GF-D8 (cell line): ENCODE results near the gene PLB1.
A peak's percentile ranks its signal among the peaks of the same experiment; 100 is the strongest.
"Not testable (repeated sequence)": the region's sequence is repeated elsewhere in the genome, so short reads cannot be mapped to it uniquely, and the experiment has no call there.

ENCODE experiments used
- DNase-seq: peaks from one replicate; lab custom pipeline; 2025; lab: John Stamatoyannopoulos, UW

Gene PLB1

DNA sequence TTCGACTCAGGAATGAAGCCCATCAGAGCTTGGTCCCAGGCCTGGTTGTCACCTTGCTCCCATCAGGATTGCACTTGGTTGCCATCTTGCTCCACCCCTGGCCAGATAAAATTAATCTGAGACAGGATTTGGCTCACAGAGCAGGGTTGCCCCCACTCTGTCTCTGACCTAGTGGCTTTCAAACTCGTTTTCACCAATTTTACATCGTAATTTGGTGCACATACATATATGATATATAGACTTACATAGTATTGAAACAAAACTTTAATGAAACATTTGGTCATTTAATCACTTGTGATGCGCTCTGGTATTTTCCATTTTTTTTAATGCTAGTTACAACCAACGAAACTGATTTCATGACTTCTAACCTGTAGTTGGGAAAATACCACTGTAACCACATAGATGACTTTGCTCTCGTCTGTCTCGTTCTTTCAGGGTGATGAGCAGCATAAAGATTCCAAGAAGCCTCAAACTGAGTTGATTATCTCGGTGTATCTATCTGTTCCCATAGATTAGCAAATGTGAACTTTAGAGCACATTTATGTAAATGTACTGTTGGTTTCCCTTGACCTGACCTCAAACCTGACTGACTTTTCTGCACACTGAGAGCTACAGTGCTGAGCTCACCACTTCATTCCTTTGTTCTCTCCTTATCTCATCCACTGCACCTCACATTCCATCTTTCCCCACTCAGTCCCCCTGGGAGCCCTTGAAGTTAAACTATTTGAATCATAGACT, 30.5 kb upstream of the PLB1 start:
- no peak for DNase-seq

- no peak for DNase-seq
These were observed 26.6 kb upstream of the PLB1 start for GRCh38 chr2:28469304-28469703.

GRCh38 chr2:28469947-28470535, 25.8 kb upstream of the PLB1 start:
- peak; percentile 44 for DNase-seq

DNA sequence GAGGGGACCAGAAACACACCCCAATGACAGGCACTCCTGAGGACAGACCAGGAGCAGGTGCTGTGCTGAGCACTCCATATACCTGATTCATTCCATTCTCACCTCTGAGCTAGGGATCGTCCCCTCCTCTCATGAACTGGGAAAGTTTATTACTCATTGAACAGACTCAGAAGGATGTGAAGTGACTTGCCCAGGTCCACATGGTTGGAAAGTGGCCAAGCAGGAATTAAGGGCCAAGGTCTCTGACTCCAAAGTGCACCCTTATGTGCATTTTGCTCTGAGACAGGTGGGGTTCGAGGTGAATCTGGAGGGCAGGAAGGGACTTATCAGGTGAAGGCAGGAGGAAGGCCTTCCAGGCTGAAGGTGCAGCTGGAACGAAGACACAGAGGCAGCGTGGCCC, 25.1 kb upstream of the PLB1 start:
- DNase-seq, result no peak

DNA sequence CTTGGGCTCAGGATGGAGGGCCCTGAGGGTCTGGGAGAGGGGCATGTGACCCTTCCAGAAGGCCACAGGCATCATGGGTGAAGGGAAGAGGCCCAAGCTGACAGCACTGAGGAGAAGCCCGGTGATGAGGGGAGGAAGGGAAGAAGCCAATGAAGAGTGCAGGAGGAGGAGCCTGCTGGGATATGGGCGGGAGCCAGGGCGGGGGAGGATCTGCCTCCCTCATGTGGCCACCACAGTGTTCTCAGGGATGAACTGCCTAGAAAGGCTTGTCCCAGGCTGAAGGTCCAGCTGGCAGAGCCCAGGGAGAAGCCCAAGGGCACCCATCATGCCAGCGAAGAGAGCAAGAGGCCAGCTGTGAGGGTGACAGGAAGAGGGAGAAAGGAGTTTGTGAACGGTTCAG, 24.6 kb upstream of the PLB1 start:
- DNase-seq, result no peak

GRCh38 chr2:28471701-28472236, 24.1 kb upstream of the PLB1 start:
- DNase-seq, result no peak

GRCh38 chr2:28472641-28473040, 23.2 kb upstream of the PLB1 start:
- DNase-seq, result not testable (repeated sequence)

- DNase-seq, result no peak
These were observed 20.7 kb upstream of the PLB1 start for GRCh38 chr2:28475088-28475595.

- no peak for DNase-seq
These were observed 18.8 kb upstream of the PLB1 start for GRCh38 chr2:28477087-28477486.

GRCh38 chr2:28477645-28478044, 18.2 kb upstream of the PLB1 start:
- DNase-seq, result no peak

- no peak for DNase-seq
These were observed 15.3 kb upstream of the PLB1 start for GRCh38 chr2:28480403-28481049.

GRCh38 chr2:28481905-28482304, 14.0 kb upstream of the PLB1 start:
- DNase-seq, result no peak

GRCh38 chr2:28484835-28485234, 11.0 kb upstream of the PLB1 start:
- DNase-seq, result no peak

- DNase-seq, result no peak
These were observed 9.3 kb upstream of the PLB1 start for GRCh38 chr2:28486526-28486925.

DNA sequence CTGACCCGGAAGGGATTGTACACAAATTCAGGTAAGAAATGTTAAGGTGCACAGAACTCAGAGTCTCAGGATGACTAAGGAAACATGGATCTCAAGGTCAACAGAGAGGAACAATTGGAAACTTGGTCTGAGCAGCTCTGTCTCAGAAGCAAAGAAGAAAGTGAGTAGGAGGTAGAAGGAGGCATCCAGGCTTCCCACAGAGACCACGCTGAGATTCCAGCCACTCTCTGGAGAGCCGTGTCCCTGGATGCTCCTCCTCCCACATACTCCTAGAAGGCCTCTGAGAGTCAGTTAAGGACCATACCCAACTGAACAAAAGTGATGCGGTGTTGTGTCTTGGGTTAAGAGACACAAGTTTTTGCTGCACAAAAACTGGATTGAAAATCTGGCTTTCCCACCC, 8.6 kb upstream of the PLB1 start:
- DNase-seq, result no peak

DNA sequence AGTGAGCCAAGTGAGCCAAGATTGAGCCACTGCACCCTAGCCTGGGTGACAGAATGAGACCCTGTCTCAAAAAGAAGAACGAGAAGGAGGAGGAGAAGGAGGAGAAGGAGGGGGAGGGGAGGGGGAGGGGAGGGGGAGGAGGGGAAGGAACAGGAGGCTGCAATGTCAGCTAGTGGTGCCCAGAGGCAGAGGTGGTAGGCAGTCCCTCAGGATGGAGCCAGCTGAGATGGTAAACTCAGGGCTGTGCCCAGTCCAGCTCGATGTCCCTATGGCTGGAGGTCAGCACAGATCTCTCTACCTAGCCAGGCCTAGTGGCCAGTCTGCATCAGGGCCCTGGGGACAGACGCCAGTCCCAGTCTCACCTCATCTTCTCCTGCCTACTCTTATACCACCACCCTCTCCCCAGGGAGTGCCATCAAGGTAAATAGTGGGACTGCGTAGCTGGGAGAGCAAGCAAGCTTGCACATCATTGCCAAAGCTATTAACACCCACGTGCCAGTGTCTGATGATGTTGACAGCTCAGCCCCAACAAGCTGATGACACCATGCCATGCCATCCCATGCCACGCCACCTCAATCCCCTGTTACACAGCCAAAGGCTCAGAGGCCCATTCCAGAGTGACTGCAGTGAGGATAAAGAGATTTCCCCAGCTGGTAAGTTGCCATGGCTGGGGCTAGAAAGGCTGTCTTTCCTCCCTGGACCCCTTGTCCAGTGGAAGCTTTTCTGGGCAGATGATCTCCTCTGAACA, 7.6 kb upstream of the PLB1 start:
- no peak for DNase-seq

DNA sequence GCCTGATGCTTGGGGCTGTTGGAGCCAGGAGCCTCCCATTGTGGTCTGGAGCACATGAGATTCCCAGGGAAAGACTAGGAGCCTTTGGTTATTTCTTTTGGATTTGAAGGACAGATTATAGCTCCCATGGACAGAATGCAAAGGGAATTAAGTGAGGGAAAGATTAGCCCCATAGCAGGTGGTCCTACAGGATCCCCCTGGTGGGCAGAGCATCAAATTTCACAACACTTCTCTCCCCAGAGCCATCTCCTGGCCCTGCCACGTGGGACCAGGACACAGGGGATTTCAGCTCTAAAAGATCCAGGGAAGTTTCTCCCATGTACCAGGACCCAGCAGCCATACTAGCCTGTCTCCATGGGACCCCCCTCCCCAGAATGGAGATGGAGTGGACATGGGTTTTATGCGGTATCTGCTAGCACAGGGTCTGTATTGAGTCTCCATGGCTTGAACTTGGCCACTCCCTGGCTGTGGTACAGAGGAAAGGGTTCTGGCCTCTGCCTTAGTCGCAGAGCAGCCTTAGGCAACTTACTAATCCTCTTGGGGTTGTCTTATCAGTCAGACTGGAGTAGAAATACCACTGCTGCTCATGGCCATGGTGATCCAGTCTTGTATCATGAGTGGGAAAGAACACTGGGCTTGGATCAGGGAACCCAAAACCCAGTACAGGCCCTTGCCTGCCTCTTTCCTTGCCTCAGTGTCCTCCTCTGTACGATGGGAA, 6.8 kb upstream of the PLB1 start:
- DNase-seq, result no peak

DNA sequence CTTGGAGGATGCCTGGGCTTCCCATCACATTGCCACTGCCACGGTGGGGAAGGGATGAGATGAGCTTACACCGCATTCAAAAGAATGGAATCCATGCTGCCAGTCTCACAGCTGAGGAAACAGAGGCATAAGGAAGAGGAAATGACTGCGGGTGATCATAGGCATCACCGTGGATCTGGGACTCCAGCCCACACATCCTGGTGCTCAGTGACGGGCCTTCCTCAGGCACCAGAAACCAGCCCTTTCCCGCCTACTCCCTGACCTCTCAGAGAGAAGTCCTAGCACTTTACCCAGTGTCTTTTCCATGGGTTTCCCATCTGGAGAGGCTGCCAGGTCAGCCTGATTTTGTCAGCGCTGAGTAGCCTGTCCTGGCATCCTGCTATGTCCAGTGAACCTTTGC, 5.3 kb upstream of the PLB1 start:
- no peak for DNase-seq

- no peak for DNase-seq
These were observed 3.6 kb upstream of the PLB1 start for GRCh38 chr2:28492282-28492681.

GRCh38 chr2:28493636-28494035, 2.2 kb upstream of the PLB1 start:
- DNase-seq, result no peak

GRCh38 chr2:28496781-28497180, 921 bp downstream of the PLB1 start:
- DNase-seq, result no peak

DNA sequence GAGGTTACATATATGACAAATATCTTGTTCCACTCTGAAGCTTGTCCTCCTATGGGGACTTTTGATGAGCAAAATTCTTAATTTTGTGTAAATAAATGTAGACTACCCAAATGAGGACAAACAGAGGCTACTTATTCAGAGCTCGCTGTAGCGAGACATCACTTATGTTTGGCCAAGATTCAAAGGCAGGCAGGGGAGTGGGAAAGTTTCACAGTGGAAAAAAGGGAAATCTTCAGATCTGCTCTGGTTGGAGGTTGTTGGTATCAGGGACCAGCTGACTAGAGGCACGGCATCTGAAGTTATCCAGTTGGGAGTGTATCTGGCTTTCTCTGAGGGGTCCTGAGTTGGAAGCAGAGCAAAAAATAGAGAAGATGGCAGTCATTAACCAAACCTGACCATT, 1.3 kb downstream of the PLB1 start:
- no peak for DNase-seq
